H1 (cell line): ENCODE results near the gene MOCS3. TPM values are rescaled to one million over a fixed set of nuclear protein-coding genes. Genes with fewer than 3 reads are reported as not detected.

Source experiments
- CTCF ChIA-PET: fragments of 300-600 bp; sonication (Branson Sonifier 250); formaldehyde crosslinking; loops from one replicate; lab custom pipeline; 2021; ENCODE audit not compliant: partially characterized antibody; lab: Charles Lee
- POLR2A ChIA-PET: fragments of 300-600 bp; sonication (Branson Sonifier 250); formaldehyde crosslinking; loops from one replicate; lab custom pipeline; 2021; ENCODE audit warnings: inconsistent platforms; ENCODE audit not compliant: partially characterized antibody; lab: Charles Lee
- DNase-seq, 2 experiments: peaks; one replicate each; pipeline versions ENCODE4 v3.0.0 to v3.0.0-alpha.2; 2010 to 2022; ENCODE audit warnings: low spot score in 2 of 2, low read depth in 1 of 2, mixed read lengths in 1 of 2
- FAIRE-seq: peaks from 2 replicates; lab custom pipeline; 2011; peaks lifted over from hg19 to GRCh38; lab: Jason Lieb, UNC
- H2AFZ ChIP-seq: 2 replicates; pipeline ENCODE4 v1.8.1; 2012; ENCODE audit warnings: low read length, inconsistent platforms
- H2AK5ac ChIP-seq: 2 replicates; pipeline ENCODE4 v1.6.1; 2013; ENCODE audit warnings: low read depth, low read length
- H2BK120ac ChIP-seq: replicated peaks from 2 replicates; pipeline ENCODE3; 2013; ENCODE audit warnings: low read depth, low read length, inconsistent platforms
- H2BK12ac ChIP-seq: 2 replicates; pipeline ENCODE4 v1.6.1; 2013; ENCODE audit warnings: low read depth, low read length
- H2BK15ac ChIP-seq: 2 replicates; pipeline ENCODE4 v1.6.1; 2013; ENCODE audit warnings: low read length
- H2BK20ac ChIP-seq: 2 replicates; pipeline ENCODE4 v1.6.1; 2013; ENCODE audit warnings: low read length
- H2BK5ac ChIP-seq: 2 replicates; pipeline ENCODE4 v1.6.1; 2013; ENCODE audit warnings: low read depth, low read length
- H3K14ac ChIP-seq: 2 replicates; pipeline ENCODE4 v1.6.1; 2013; ENCODE audit warnings: inconsistent platforms; ENCODE audit not compliant: insufficient read length
- H3K18ac ChIP-seq: 2 replicates; pipeline ENCODE4 v1.6.1; 2013; ENCODE audit warnings: low read length; ENCODE audit errors: extremely low read depth
- H3K23ac ChIP-seq: 2 replicates; pipeline ENCODE4 v1.6.1; 2013; ENCODE audit warnings: inconsistent platforms; ENCODE audit not compliant: insufficient read length
- H3K23me2 ChIP-seq: 2 replicates; pipeline ENCODE4 v1.6.1; 2013; ENCODE audit warnings: low read depth, low read length
- H3K27ac ChIP-seq: 2 replicates; pipeline ENCODE4 v1.6.1; 2011; ENCODE audit warnings: low read depth, low read length, inconsistent platforms
- H3K27me3 ChIP-seq, 4 experiments: replicated peaks in 1 of 4; 1 replicate in 1 of 4; 2 replicates in 3 of 4; pipeline versions ENCODE4 v1.6.1 to v1.8.1; 2011 to 2013; ENCODE audit warnings: low read length in 3 of 4, mild to moderate bottlenecking in 3 of 4, inconsistent platforms in 2 of 4, mixed read lengths in 2 of 4, moderate library complexity in 1 of 4; ENCODE audit not compliant: control insufficient read depth in 3 of 4, insufficient read depth in 3 of 4; ENCODE audit errors: extremely low read depth in 1 of 4
- H3K36me3 ChIP-seq, 4 experiments: 2 replicates each; pipeline versions ENCODE4 v1.6.1 to v1.8.1; 2011 to 2013; ENCODE audit warnings: mild to moderate bottlenecking in 4 of 4, low read length in 3 of 4, moderate library complexity in 2 of 4, control low read depth in 1 of 4, inconsistent platforms in 1 of 4; ENCODE audit not compliant: insufficient read depth in 4 of 4, control insufficient read depth in 2 of 4
- H3K4ac ChIP-seq: replicated peaks from 2 replicates; pipeline ENCODE3; 2013; ENCODE audit warnings: low read length, low read depth, mixed read lengths, inconsistent platforms; ENCODE audit not compliant: insufficient read length
- H3K4me1 ChIP-seq, 4 experiments: replicated peaks in 1 of 4; 1 replicate in 1 of 4; 2 replicates in 3 of 4; pipeline versions ENCODE4 v1.6.1 to v1.8.1; 2011 to 2013; ENCODE audit warnings: low read length in 3 of 4, inconsistent platforms in 2 of 4, mixed read lengths in 1 of 4; ENCODE audit not compliant: insufficient read depth in 4 of 4, control insufficient read depth in 3 of 4
- H3K4me2 ChIP-seq, 2 experiments: 2 replicates each; pipeline versions ENCODE4 v1.6.1 to v1.8.1; 2011 to 2013; ENCODE audit warnings: low read depth in 2 of 2, low read length in 2 of 2, control low read depth in 1 of 2, inconsistent platforms in 1 of 2, mild to moderate bottlenecking in 1 of 2; ENCODE audit not compliant: insufficient read depth in 1 of 2
- H3K4me3 ChIP-seq, 4 experiments: fragments of 200-600, 300-600 bp in 1 of 4; sonication (generic), shearing (Covaris generic), sonication (Bioruptor Twin) in 1 of 4; 2 replicates each; pipeline versions ENCODE4 v1.5.1 to v1.8.1; 2011 to 2016; ENCODE audit warnings: low read length in 4 of 4, low read depth in 3 of 4, control low read depth in 2 of 4, inconsistent platforms in 2 of 4, mild to moderate bottlenecking in 2 of 4, mixed read lengths in 1 of 4, moderate library complexity in 1 of 4; ENCODE audit not compliant: insufficient read depth in 2 of 4; ENCODE audit errors: extremely low read depth in 1 of 4
- H3K56ac ChIP-seq: replicated peaks from 2 replicates; pipeline ENCODE3; 2013; ENCODE audit warnings: low read depth, mild to moderate bottlenecking, mixed read lengths, low read length, inconsistent platforms; ENCODE audit not compliant: insufficient read length
- H3K79me1 ChIP-seq: 2 replicates; pipeline ENCODE4 v1.6.1; 2013; ENCODE audit warnings: low read depth, low read length, control low read depth
- H3K79me2 ChIP-seq, 2 experiments: 2 replicates each; pipeline versions ENCODE4 v1.6.1 to v1.8.1; 2012 to 2013; ENCODE audit warnings: low read length in 2 of 2, mild to moderate bottlenecking in 2 of 2, inconsistent platforms in 1 of 2; ENCODE audit not compliant: insufficient read depth in 2 of 2, control insufficient read depth in 1 of 2
- H3K9ac ChIP-seq, 4 experiments: replicated peaks in 1 of 4; 1 replicate in 1 of 4; 2 replicates in 3 of 4; pipeline versions ENCODE4 v1.6.1 to v1.8.1; 2011 to 2013; ENCODE audit warnings: low read depth in 3 of 4, low read length in 3 of 4, control low read depth in 2 of 4, mild to moderate bottlenecking in 2 of 4, moderate library complexity in 2 of 4, inconsistent platforms in 1 of 4; ENCODE audit errors: extremely low read depth in 1 of 4
- H3K9me3 ChIP-seq, 2 experiments: 2 replicates each; pipeline versions ENCODE4 v1.6.1 to v1.8.1; 2012 to 2013; ENCODE audit warnings: mild to moderate bottlenecking in 2 of 2, moderate library complexity in 2 of 2, control low read depth in 1 of 2, inconsistent platforms in 1 of 2, low read depth in 1 of 2, low read length in 1 of 2, mixed read lengths in 1 of 2; ENCODE audit not compliant: insufficient read depth in 2 of 2
- H4K20me1 ChIP-seq, 2 experiments: replicated peaks in 1 of 2; 2 replicates each; pipeline versions ENCODE3 to v1.8.1; 2011 to 2013; ENCODE audit warnings: inconsistent platforms in 2 of 2, low read length in 2 of 2, mild to moderate bottlenecking in 1 of 2; ENCODE audit not compliant: insufficient read depth in 2 of 2, control insufficient read depth in 1 of 2
- H4K5ac ChIP-seq: 2 replicates; pipeline ENCODE4 v1.6.1; 2013; ENCODE audit warnings: low read length, low read depth, mixed read lengths, inconsistent platforms; ENCODE audit not compliant: insufficient read length
- H4K8ac ChIP-seq: 2 replicates; pipeline ENCODE4 v1.8.0; 2013; ENCODE audit warnings: mild to moderate bottlenecking, moderate library complexity, low read length, inconsistent platforms; ENCODE audit not compliant: insufficient read depth; ENCODE audit errors: extremely low read depth
- H4K91ac ChIP-seq: replicated peaks from 2 replicates; pipeline ENCODE3; 2013; ENCODE audit warnings: low read length, mixed read lengths, inconsistent platforms; ENCODE audit not compliant: insufficient read length
- CEBPB ChIP-seq: IDR thresholded peaks from 2 replicates; pipeline ENCODE4 v1.6.1; 2012; ENCODE audit warnings: low read depth, low read length
- PHF8 ChIP-seq: fragments of 200-600 bp; sonication (generic); conservative IDR thresholded peaks from 2 replicates; pipeline ENCODE4 v1.7.1; 2012; ENCODE audit warnings: low read depth, mild to moderate bottlenecking, inconsistent platforms, low read length, moderate library complexity
- TAF7 ChIP-seq: optimal IDR thresholded peaks from 2 replicates; pipeline ENCODE3; 2011; ENCODE audit warnings: low read depth, mild to moderate bottlenecking, inconsistent platforms, low read length, moderate library complexity, borderline replicate concordance
- TBP ChIP-seq: IDR thresholded peaks from 2 replicates; pipeline ENCODE4 v1.6.1; 2011; ENCODE audit warnings: low read depth, low read length, improper control_type of control experiment
- TEAD4 ChIP-seq: IDR thresholded peaks from 2 replicates; pipeline ENCODE4 v1.6.1; 2012; ENCODE audit warnings: low read depth, low read length, inconsistent platforms, mixed read lengths
- WGBS, 2 experiments: shearing (Covaris generic) in 1 of 2; methylation state at CpG; one replicate each; pipeline versions ENCODE4 v1.1.6 to v1.1.7; 2013 to 2015; ENCODE audit warnings: low lambda C conversion rate in 2 of 2, mixed read lengths in 2 of 2, inconsistent platforms in 1 of 2, low coverage in 1 of 2, missing lambda C conversion rate in 1 of 2; ENCODE audit not compliant: insufficient replicate concordance in 2 of 2, insufficient coverage in 1 of 2, insufficient read length in 1 of 2; ENCODE audit errors: extremely low coverage in 1 of 2, missing lambda C conversion rate in 1 of 2; 5-methylcytosine and 5-hydroxymethylcytosine counted together
- polyA plus RNA-seq, 7 experiments: library from polyadenylated mRNA; depleted of rRNA in 3 of 7; stranded (reverse) in 5 of 7; unstranded in 2 of 7; fragments of >200 nt in 5 of 7; fragments of 200-250 nt in 2 of 7; gene quantifications; 1 replicate in 5 of 7; 2 replicates in 1 of 7; 4 replicates in 1 of 7; pipeline versions ENCODE4 v1.2.1 to v1.2.3, GENCODE V29; 2011 to 2013; ENCODE audit warnings: missing spikeins in 2 of 7, mixed read lengths in 2 of 7
- total RNA-seq: library from RNA; stranded (reverse); fragmentation: NEBNext Ultra II Directional; extraction: Animal tissue kit (Norgen Biotek cat#: 25700); gene quantifications from 2 replicates; pipeline ENCODE4 v1.2.1, GENCODE V29; 2021
- TF ChIP-seq, protein P1 (sequence below): IDR thresholded peaks from 2 replicates; pipeline ENCODE4 v1.6.1; 2012; ENCODE audit warnings: low read length, inconsistent platforms

MOCS3 gene
- total and polyA plus RNA-seq, 2 of the 8 experiments (the other 6 are each of a cell fraction or from before 2014, with no cell fraction given), result 6.2 to 6.3 TPM

DNA sequence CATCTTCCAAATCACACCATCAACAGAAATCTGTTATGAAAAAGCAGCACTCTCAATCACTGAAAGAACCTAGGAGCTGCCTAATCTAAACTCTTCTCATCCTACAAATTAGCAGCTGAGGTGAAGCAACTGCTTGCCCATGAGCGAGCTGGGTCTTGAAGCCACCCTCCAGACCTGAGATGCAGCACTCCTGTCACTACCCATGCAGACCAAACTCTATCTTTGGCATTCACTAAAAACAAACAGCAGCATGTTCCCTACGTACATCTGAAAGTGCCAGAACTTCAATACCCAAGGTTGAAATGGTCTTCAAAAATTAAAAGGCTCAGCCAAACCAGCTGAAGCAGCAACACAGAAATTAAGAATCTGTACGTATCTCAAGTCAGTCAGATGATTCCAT is 41.7 kb upstream of the MOCS3 start:
- no peak overlapping the region for H4K8ac ChIP-seq
- peaks cover 0 to 18% (median 5%) of the 10 kb centered on the region in 4 experiments; a peak in 5 of 7 replicates for H3K4me1 ChIP-seq
- no peak overlapping the region for H2BK12ac ChIP-seq
- H3K56ac ChIP-seq, result no peak overlapping the region
- no peak overlapping the region for H3K4me3 ChIP-seq
- DNase-seq, result no peak
- peaks cover 45 to 59% of the 10 kb centered on the region in 2 experiments for H4K20me1 ChIP-seq
- H3K23ac ChIP-seq, result no peak overlapping the region
- H3K18ac ChIP-seq, result no peak overlapping the region
- no peak overlapping the region for H2AFZ ChIP-seq
- no peak overlapping the region for H3K27ac ChIP-seq
- H2BK15ac ChIP-seq, result no peak overlapping the region
- no peaks in the 10 kb centered on the region for H3K27me3 ChIP-seq
- no peaks in the 10 kb centered on the region for H3K9me3 ChIP-seq
- no peak overlapping the region for H2BK20ac ChIP-seq
- ChIA-PET CTCF (interaction anchor here (1.2 to 1.7 kb wide), 3 partner anchors 9 to 14 kb away, joined by 4 to 8 read pairs (median 4); partner anchors contain the start of gene ADNP), POLR2A (interaction anchor here (13.0 kb wide), 1 partner anchor 9 kb away, joined by 206 read pairs; the partner anchor contains the start of gene ADNP)
- no peaks in the 10 kb centered on the region for H3K79me1 ChIP-seq
- H3K36me3 ChIP-seq, result peaks cover 0 to 23% (median 3%) of the 10 kb centered on the region in 4 experiments; a peak in 4 of 8 replicates
- 90% methylated on average over 3 of the region's 3 CpGs; no CpG with 5 or more reads in 1 of the 2 experiments for WGBS, 2 experiments
- FAIRE-seq, result no peak
- no peak overlapping the region for H2AK5ac ChIP-seq
- no peak overlapping the region for H2BK5ac ChIP-seq
- no peak overlapping the region for H3K4me2 ChIP-seq
- no peaks in the 10 kb centered on the region for H3K23me2 ChIP-seq
- no peak overlapping the region for H4K5ac ChIP-seq
- H3K9ac ChIP-seq, result no peak overlapping the region
- no peak overlapping the region for H3K14ac ChIP-seq
- H4K91ac ChIP-seq, result no peak overlapping the region
- H3K79me2 ChIP-seq, result peaks cover 61 to 100% of the 10 kb centered on the region in 2 experiments
- no peak overlapping the region for H2BK120ac ChIP-seq
- no peak overlapping the region for H3K4ac ChIP-seq
- TF ChIP-seq TAF7, result no peak
- no peak for TF ChIP-seq CEBPB
- TF ChIP-seq PHF8, result no peak
- TF ChIP-seq TEAD4, result no peak
- TF ChIP-seq, protein P1, sequence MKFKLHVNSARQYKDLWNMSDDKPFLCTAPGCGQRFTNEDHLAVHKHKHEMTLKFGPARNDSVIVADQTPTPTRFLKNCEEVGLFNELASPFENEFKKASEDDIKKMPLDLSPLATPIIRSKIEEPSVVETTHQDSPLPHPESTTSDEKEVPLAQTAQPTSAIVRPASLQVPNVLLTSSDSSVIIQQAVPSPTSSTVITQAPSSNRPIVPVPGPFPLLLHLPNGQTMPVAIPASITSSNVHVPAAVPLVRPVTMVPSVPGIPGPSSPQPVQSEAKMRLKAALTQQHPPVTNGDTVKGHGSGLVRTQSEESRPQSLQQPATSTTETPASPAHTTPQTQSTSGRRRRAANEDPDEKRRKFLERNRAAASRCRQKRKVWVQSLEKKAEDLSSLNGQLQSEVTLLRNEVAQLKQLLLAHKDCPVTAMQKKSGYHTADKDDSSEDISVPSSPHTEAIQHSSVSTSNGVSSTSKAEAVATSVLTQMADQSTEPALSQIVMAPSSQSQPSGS, result no peak
- no peak for TF ChIP-seq TBP
